DND-41 (cell line): ENCODE measurements around the gene GPR161.

Source experiments
- ATAC-seq: fragments of 200-7000 bp; cut with Tn5 transposase; 3 replicates; pipeline ENCODE4 v1.9.1; 2021; ENCODE audit warnings: low read depth; ENCODE audit not compliant: insufficient read depth
- DNase-seq: peaks from one replicate; pipeline ENCODE4 v3.0.0-alpha.2; 2020
- H2AFZ ChIP-seq: 2 replicates; pipeline ENCODE4 v1.6.0; 2012; ENCODE audit warnings: low read depth, low read length
- H3K27ac ChIP-seq: 2 replicates; pipeline ENCODE4 v1.5.1; 2012; ENCODE audit warnings: low read length, inconsistent platforms
- H3K27me3 ChIP-seq: fragments of 200-600 bp; sonication (generic); 2 replicates; pipeline ENCODE4 v1.6.0; 2012; ENCODE audit warnings: low read length, mild to moderate bottlenecking, inconsistent platforms; ENCODE audit not compliant: insufficient read depth, poor library complexity
- H3K36me3 ChIP-seq: 2 replicates; pipeline ENCODE4 v1.5.1; 2012; ENCODE audit warnings: low read length, inconsistent platforms; ENCODE audit not compliant: insufficient read depth
- H3K4me1 ChIP-seq: 2 replicates; pipeline ENCODE4 v1.5.1; 2012; ENCODE audit warnings: mild to moderate bottlenecking, low read length; ENCODE audit not compliant: insufficient read depth
- H3K4me2 ChIP-seq: 2 replicates; pipeline ENCODE4 v1.6.0; 2012; ENCODE audit warnings: mild to moderate bottlenecking, moderate library complexity, low read length, inconsistent platforms; ENCODE audit not compliant: insufficient read depth
- H3K4me3 ChIP-seq, 2 experiments: fragments of 200-600 bp in 1 of 2; shearing (Covaris generic) in 1 of 2; 2 replicates each; pipeline ENCODE4 v1.5.1; 2012 to 2016; ENCODE audit warnings: inconsistent platforms in 2 of 2, low read length in 2 of 2, mild to moderate bottlenecking in 2 of 2, low read depth in 1 of 2, moderate library complexity in 1 of 2
- H3K79me2 ChIP-seq: 2 replicates; pipeline ENCODE4 v1.6.0; 2012; ENCODE audit warnings: low read length, inconsistent platforms; ENCODE audit not compliant: insufficient read depth
- H3K9ac ChIP-seq: 2 replicates; pipeline ENCODE4 v1.6.0; 2012; ENCODE audit warnings: low read depth, mild to moderate bottlenecking, inconsistent platforms, low read length, moderate library complexity
- H3K9me3 ChIP-seq: 2 replicates; pipeline ENCODE4 v1.5.1; 2012; ENCODE audit warnings: low read length, moderate library complexity, mild to moderate bottlenecking, inconsistent platforms; ENCODE audit not compliant: insufficient read depth, severe bottlenecking
- H4K20me1 ChIP-seq: 2 replicates; pipeline ENCODE4 v1.6.0; 2012; ENCODE audit warnings: low read length; ENCODE audit not compliant: insufficient read depth
- EZH2 ChIP-seq: IDR thresholded peaks from 3 replicates; pipeline ENCODE4 v1.6.1; 2012; ENCODE audit warnings: borderline replicate concordance, low read depth, mild to moderate bottlenecking, moderate library complexity, low read length, inconsistent platforms; ENCODE audit not compliant: severe bottlenecking
- TF ChIP-seq, protein P1 (sequence below): IDR thresholded peaks from 2 replicates; pipeline ENCODE4 v1.5.1; 2012; ENCODE audit warnings: borderline replicate concordance, low read length, moderate library complexity, mild to moderate bottlenecking; ENCODE audit not compliant: poor library complexity, severe bottlenecking; ENCODE audit errors: extremely low read depth

Gene GPR161

DNA sequence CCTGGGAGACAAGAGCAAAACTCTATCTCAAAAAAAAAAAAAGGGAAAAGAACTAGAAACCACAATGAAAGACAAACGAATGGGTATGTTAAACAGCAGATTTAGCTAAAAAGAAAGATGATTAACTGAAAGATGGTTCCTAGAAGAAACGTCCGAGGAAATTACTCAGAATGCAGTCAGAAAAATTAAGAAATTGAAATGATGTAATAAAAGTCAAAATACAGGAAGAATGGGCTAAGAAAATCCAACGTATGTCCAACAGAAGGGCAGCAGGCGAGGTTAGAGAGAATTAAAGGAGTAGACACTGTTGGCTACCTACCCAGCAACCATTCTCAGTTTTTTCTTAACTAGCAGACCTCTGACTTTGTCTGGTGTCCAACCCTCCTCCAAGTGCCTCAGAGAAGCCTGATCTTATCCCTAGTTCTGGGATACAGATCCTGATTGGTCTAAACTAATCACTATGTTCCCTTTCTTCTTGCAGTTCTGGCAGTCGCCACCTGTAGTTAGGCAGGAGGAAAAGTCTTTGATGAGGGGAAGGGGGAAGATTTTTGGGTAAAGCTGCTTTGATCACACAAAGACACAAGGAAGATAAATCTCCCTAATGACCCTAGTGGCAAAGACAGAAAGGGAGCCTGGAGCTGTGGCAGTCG lies 25.7 kb downstream of the GPR161 start:
- no peaks in the 10 kb centered on the region for H3K27me3 ChIP-seq
- no peaks in the 10 kb centered on the region for H3K9me3 ChIP-seq
- no peak overlapping the region for H3K27ac ChIP-seq
- DNase-seq (no peak), ATAC-seq (no peak)
- no peak overlapping the region for H3K9ac ChIP-seq
- TF ChIP-seq EZH2 = no peak
- TF ChIP-seq, protein P1, sequence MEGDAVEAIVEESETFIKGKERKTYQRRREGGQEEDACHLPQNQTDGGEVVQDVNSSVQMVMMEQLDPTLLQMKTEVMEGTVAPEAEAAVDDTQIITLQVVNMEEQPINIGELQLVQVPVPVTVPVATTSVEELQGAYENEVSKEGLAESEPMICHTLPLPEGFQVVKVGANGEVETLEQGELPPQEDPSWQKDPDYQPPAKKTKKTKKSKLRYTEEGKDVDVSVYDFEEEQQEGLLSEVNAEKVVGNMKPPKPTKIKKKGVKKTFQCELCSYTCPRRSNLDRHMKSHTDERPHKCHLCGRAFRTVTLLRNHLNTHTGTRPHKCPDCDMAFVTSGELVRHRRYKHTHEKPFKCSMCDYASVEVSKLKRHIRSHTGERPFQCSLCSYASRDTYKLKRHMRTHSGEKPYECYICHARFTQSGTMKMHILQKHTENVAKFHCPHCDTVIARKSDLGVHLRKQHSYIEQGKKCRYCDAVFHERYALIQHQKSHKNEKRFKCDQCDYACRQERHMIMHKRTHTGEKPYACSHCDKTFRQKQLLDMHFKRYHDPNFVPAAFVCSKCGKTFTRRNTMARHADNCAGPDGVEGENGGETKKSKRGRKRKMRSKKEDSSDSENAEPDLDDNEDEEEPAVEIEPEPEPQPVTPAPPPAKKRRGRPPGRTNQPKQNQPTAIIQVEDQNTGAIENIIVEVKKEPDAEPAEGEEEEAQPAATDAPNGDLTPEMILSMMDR = no peak
- no peaks in the 10 kb centered on the region for H3K79me2 ChIP-seq
- H3K36me3 ChIP-seq = no peaks in the 10 kb centered on the region
- H4K20me1 ChIP-seq = no peaks in the 10 kb centered on the region
- no peak overlapping the region for H3K4me3 ChIP-seq
- H3K4me1 ChIP-seq = no peaks in the 10 kb centered on the region
- H3K4me2 ChIP-seq = no peak overlapping the region
- H2AFZ ChIP-seq = no peak overlapping the region

DNA sequence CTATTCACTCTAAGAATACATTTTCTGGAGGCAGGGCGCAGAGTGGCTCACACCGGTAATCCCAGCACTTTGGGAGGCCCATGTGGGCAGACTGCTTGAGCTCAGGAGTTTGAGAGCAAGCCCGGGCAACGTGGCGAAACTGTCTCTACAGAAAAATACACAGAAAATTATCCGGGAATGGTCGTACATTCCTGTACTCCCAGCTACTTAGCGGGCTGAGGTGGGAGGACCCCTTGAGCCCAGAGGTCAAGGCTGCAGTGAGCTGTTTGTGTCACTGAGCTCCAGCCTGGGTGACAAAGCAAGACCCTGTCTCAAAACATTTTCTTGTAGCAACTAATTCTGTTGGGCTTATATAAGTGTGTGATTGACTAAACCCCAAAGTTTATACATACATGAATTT lies 30.5 kb downstream of the GPR161 start:
- TF ChIP-seq, protein P1 = no peak
- no peak for TF ChIP-seq EZH2
- Histone ChIP-seq H3K27me3 (no peaks in the 10 kb centered on the region), H3K27ac (no peak overlapping the region), H2AFZ (no peak overlapping the region), H3K4me2 (no peak overlapping the region), H3K4me1 (no peaks in the 10 kb centered on the region), H3K4me3 (no peak overlapping the region), H3K36me3 (peaks cover 5% of the 10 kb centered on the region; the same call in 1 of the 2 replicates), H3K9ac (no peak overlapping the region), H3K9me3 (no peaks in the 10 kb centered on the region), H3K79me2 (no peaks in the 10 kb centered on the region), H4K20me1 (no peaks in the 10 kb centered on the region)
- no peak for DNase-seq
- no peak for ATAC-seq

DNA sequence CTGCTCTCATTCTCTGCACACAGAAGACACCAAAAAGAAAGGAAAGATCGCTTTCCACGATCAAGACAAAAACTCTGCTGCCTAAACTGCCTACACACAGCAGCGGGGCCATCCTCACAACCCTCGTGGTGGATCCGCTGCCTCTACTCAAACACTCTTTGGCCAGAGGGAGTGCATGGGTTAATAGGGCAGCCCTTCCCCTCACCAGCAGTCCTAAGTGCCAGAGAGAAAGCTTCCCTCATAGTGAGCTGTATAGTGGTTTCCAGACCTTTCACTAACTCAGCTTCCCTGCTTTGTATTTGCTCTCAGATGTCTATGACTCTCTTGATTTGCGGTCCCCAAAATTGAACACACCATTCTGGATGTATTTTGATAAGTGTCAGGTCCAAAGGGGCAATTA lies 30.9 kb downstream of the GPR161 start:
- TF ChIP-seq EZH2 = no peak
- TF ChIP-seq, protein P1 = no peak
- DNase-seq (no peak), ATAC-seq (no peak)
- Histone ChIP-seq H3K4me1 (no peaks in the 10 kb centered on the region), H3K9me3 (no peaks in the 10 kb centered on the region), H3K79me2 (no peaks in the 10 kb centered on the region), H3K27ac (no peak overlapping the region), H3K9ac (no peak overlapping the region), H2AFZ (no peak overlapping the region), H3K36me3 (peaks cover 5% of the 10 kb centered on the region; the same call in 1 of the 2 replicates), H3K4me2 (no peak overlapping the region), H3K4me3 (no peak overlapping the region), H3K27me3 (no peaks in the 10 kb centered on the region), H4K20me1 (no peaks in the 10 kb centered on the region)

DNA sequence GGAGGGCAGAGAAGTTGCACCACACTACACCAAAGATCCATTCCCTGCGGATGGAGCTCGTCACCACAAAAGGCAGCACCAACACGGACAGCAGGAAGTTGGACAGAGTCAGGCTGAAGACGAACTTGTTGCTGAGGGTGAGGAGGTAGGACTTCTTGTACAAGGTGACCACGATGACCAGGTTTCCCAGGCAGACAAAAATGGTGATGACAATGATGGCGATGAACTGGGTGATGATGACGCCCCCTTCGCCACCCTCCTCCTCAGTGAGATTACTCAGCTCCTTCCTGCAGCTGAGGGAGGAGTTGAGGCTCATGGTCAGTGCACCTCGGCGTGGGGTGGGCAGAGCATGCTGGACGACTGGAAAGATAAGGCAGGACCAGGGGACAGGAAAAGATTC lies 32.2 kb downstream of the GPR161 start:
- H3K9ac ChIP-seq = no peak overlapping the region
- DNase-seq = no peak
- TF ChIP-seq, protein P1 = no peak
- TF ChIP-seq EZH2 = no peak

More for the DNA sequence above, 32.2 kb downstream of the GPR161 start:
- Histone ChIP-seq H3K4me2 (no peak overlapping the region), H3K27me3 (no peaks in the 10 kb centered on the region), H3K9me3 (no peaks in the 10 kb centered on the region), H3K36me3 (peaks cover 6% of the 10 kb centered on the region; the same call in 1 of the 2 replicates), H3K4me1 (no peaks in the 10 kb centered on the region), H2AFZ (no peak overlapping the region), H3K4me3 (no peak overlapping the region), H3K27ac (no peak overlapping the region), H4K20me1 (no peaks in the 10 kb centered on the region), H3K79me2 (no peaks in the 10 kb centered on the region)
- no peak for ATAC-seq
